ENCODE data around the gene MRPS33. TPM values are rescaled to one million over a fixed set of nuclear protein-coding genes. Genes with fewer than 3 reads are reported as not detected.

The MRPS33 gene
- total RNA-seq, 1 donor from 2014 or later = 27.4 TPM

GRCh38 chr7:141003172-141004065 lies 11.3 kb downstream of the MRPS33 start:
- Histone ChIP-seq H3K4me3 (no peak overlapping the region), H3K27me3 (no peaks in the 10 kb centered on the region), H3K9me3 (no peaks in the 10 kb centered on the region), H3K4me1 (no peaks in the 10 kb centered on the region), H3K36me3 (peaks cover 19% of the 10 kb centered on the region), H3K27ac (no peak overlapping the region)
- no peak for DNase-seq
- ATAC-seq = no peak
- no peak for TF ChIP-seq CTCF (IDR thresholded peaks at IDR 0.05)
- intact Hi-C loops (cut with DNase I) = no loop called here

- no peak for ATAC-seq
- Histone ChIP-seq H3K4me1 (no peaks in the 10 kb centered on the region), H3K4me3 (no peak overlapping the region), H3K27me3 (no peaks in the 10 kb centered on the region), H3K27ac (no peak overlapping the region), H3K36me3 (peaks cover 10% of the 10 kb centered on the region), H3K9me3 (no peaks in the 10 kb centered on the region)
- DNase-seq = no peak
- intact Hi-C loops (cut with DNase I) = no loop called here
- TF ChIP-seq CTCF (IDR thresholded peaks at IDR 0.05) = no peak
Observed at GRCh38 chr7:141001546-141001945, 13.2 kb downstream of the MRPS33 start.

GRCh38 chr7:141001122-141001521 lies 13.6 kb downstream of the MRPS33 start:
- no peaks in the 10 kb centered on the region for H3K27me3 ChIP-seq
- ATAC-seq (no peak), DNase-seq (no peak)
- H3K4me1 ChIP-seq = no peaks in the 10 kb centered on the region
- no peak overlapping the region for H3K27ac ChIP-seq
- intact Hi-C loops (cut with DNase I) = no loop called here
- no peak for TF ChIP-seq CTCF (IDR thresholded peaks at IDR 0.05)
- peaks cover 6% of the 10 kb centered on the region for H3K36me3 ChIP-seq
- no peaks in the 10 kb centered on the region for H3K9me3 ChIP-seq
- no peak overlapping the region for H3K4me3 ChIP-seq

- DNase-seq (no peak), ATAC-seq (no peak)
- H3K4me3 ChIP-seq = no peak overlapping the region
- H3K36me3 ChIP-seq = no peaks in the 10 kb centered on the region
- H3K27me3 ChIP-seq = no peaks in the 10 kb centered on the region
- no peaks in the 10 kb centered on the region for H3K4me1 ChIP-seq
- no peaks in the 10 kb centered on the region for H3K9me3 ChIP-seq
- no peak for TF ChIP-seq CTCF (IDR thresholded peaks at IDR 0.05)
- no peak overlapping the region for H3K27ac ChIP-seq
- intact Hi-C loops (cut with DNase I) = no loop called here
Observed at GRCh38 chr7:140998715-140999114, 16.0 kb downstream of the MRPS33 start.

GRCh38 chr7:140992422-140992821 lies 22.3 kb downstream of the MRPS33 start:
- H3K4me3 ChIP-seq = no peak overlapping the region
- TF ChIP-seq CTCF (IDR thresholded peaks at IDR 0.05) = no peak
- H3K27ac ChIP-seq = no peak overlapping the region
- H3K4me1 ChIP-seq = no peaks in the 10 kb centered on the region
- intact Hi-C loops (cut with DNase I) = no loop called here
- H3K9me3 ChIP-seq = no peaks in the 10 kb centered on the region
- ATAC-seq (no peak), DNase-seq (no peak)
- H3K36me3 ChIP-seq = no peaks in the 10 kb centered on the region
- H3K27me3 ChIP-seq = no peaks in the 10 kb centered on the region

All from upper lobe of right lung (tissue), 1 donor.